ENCODE results near the gene AADAT.

- TF ChIP-seq CTCF (IDR thresholded peaks at IDR 0.05; ENCODE audit: low read depth, low read length, missing input control) = no peak
- no peak for TF ChIP-seq MAX (IDR thresholded peaks at IDR 0.05)
- TF ChIP-seq RAD21 (IDR thresholded peaks at IDR 0.05) = no peak
- TF ChIP-seq TAF1 (conservative IDR thresholded peaks at IDR 0.05) = no peak
- no peak for TF ChIP-seq GABPA (IDR thresholded peaks at IDR 0.05 in 1 of 2, conservative IDR thresholded peaks at IDR 0.05 in 1 of 2)
- TF ChIP-seq SP1 (IDR thresholded peaks at IDR 0.05) = no peak
- no peak for TF ChIP-seq EGR1 (IDR thresholded peaks at IDR 0.05; ENCODE audit: low read depth in 2 of 2)
Observed at GRCh38 chr4:170051402-170051801, 38.4 kb downstream of the AADAT start.

Measured in liver (tissue), 3 donors.